B cell (primary cell): ENCODE measurements around the gene PCK1. TPM values are rescaled to one million over a fixed set of nuclear protein-coding genes. Genes with fewer than 3 reads are reported as not detected.

Source experiments
- ATAC-seq: fragments of 200-7000 bp; cut with Tn5 transposase; one replicate; pipeline ENCODE4 v1.10.0; 2021; ENCODE audit warnings: low read depth, mild to moderate bottlenecking, moderate number of reproducible peaks, moderate library complexity
- CTCF ChIA-PET: fragments of 350-600 bp; sonication (Branson Sonifier 250); formaldehyde crosslinking; loops from one replicate; lab custom pipeline; 2021; ENCODE audit warnings: antibody characterized with exemption, inconsistent platforms; lab: Charles Lee
- POLR2A ChIA-PET: fragments of 350-600 bp; sonication (Branson Sonifier 250); formaldehyde crosslinking; loops from one replicate; lab custom pipeline; 2021; ENCODE audit warnings: antibody characterized with exemption; lab: Charles Lee
- DNase-seq: peaks from one replicate; pipeline ENCODE4 v3.0.0; 2013
- H2AFZ ChIP-seq: 2 replicates; pipeline ENCODE4 v1.6.1; 2012; ENCODE audit warnings: mild to moderate bottlenecking, low read depth, low read length; ENCODE audit not compliant: insufficient read depth, poor library complexity, severe bottlenecking
- H3K27ac ChIP-seq, 2 donors: 1 replicate in 1 of 2; 2 replicates in 1 of 2; pipeline ENCODE4 v1.5.1; 2012 to 2013; ENCODE audit warnings: low read length in 2 of 2, mild to moderate bottlenecking in 2 of 2, moderate library complexity in 1 of 2
- H3K27me3 ChIP-seq, 4 experiments: fragments of 200-600 bp in 1 of 4; sonication (generic) in 1 of 4; replicated peaks in 1 of 4; 1 replicate in 2 of 4; 2 replicates in 2 of 4; pipeline versions ENCODE4 v1.6.1 to v1.7.0; 2013 to 2016; ENCODE audit warnings: low read length in 3 of 4, mild to moderate bottlenecking in 2 of 4, mixed read lengths in 1 of 4, moderate library complexity in 1 of 4; ENCODE audit not compliant: insufficient read depth in 4 of 4, control insufficient read depth in 3 of 4; ENCODE audit errors: control extremely low read depth in 1 of 4
- H3K36me3 ChIP-seq, 2 experiments: replicated peaks in 1 of 2; 1 replicate in 1 of 2; 2 replicates in 1 of 2; pipeline versions ENCODE4 v1.6.1 to v1.7.1; 2013; ENCODE audit warnings: low read length in 1 of 2; ENCODE audit not compliant: insufficient read depth in 2 of 2, control insufficient read depth in 1 of 2; ENCODE audit errors: control extremely low read depth in 1 of 2, extremely low read depth in 1 of 2
- H3K4me1 ChIP-seq, 2 donors: fragments of 200-600 bp in 1 of 2; sonication (generic) in 1 of 2; 1 replicate in 1 of 2; 2 replicates in 1 of 2; pipeline versions ENCODE4 v1.5.1 to v1.6.1; 2013 to 2017; ENCODE audit warnings: low read length in 2 of 2; ENCODE audit not compliant: control insufficient read depth in 2 of 2, insufficient read depth in 2 of 2
- H3K4me2 ChIP-seq: replicated peaks from 2 replicates; pipeline ENCODE3; 2012; ENCODE audit warnings: mild to moderate bottlenecking, low read depth, low read length; ENCODE audit not compliant: poor library complexity, severe bottlenecking
- H3K4me3 ChIP-seq, 5 experiments: fragments of 200-600 bp in 1 of 5; sonication (generic) in 1 of 5; 1 replicate in 3 of 5; 2 replicates in 2 of 5; pipeline versions ENCODE4 v1.5.1 to v1.7.0; 2011 to 2016; ENCODE audit warnings: low read length in 4 of 5, mild to moderate bottlenecking in 4 of 5, low read depth in 2 of 5, control low read depth in 1 of 5, moderate library complexity in 1 of 5; ENCODE audit not compliant: insufficient read depth in 1 of 5; ENCODE audit errors: control extremely low read depth in 1 of 5, extremely low read depth in 1 of 5
- H3K79me2 ChIP-seq: fragments of 200-600 bp; sonication (generic); one replicate; pipeline ENCODE4 v1.6.0; 2016; ENCODE audit warnings: low read length; ENCODE audit not compliant: control insufficient read depth, insufficient read depth
- H3K9ac ChIP-seq: fragments of 200-600 bp; sonication (generic); 2 replicates; pipeline ENCODE4 v1.6.1; 2017; ENCODE audit warnings: mild to moderate bottlenecking, low read length, moderate library complexity
- H3K9me3 ChIP-seq, 3 donors: one replicate each; pipeline versions ENCODE4 v1.6.1 to v1.7.1; 2013; ENCODE audit warnings: low read length in 2 of 3; ENCODE audit not compliant: control insufficient read depth in 2 of 3, insufficient read depth in 1 of 3; ENCODE audit errors: control extremely low read depth in 1 of 3
- H4K20me1 ChIP-seq: 2 replicates; pipeline ENCODE4 v1.6.0; 2012; ENCODE audit warnings: mild to moderate bottlenecking, low read length; ENCODE audit not compliant: insufficient read depth, control insufficient read depth, poor library complexity, severe bottlenecking
- H3K27ac Mint-ChIP-seq: one replicate; pipeline ENCODE4 v1.8.0; 2021; ENCODE audit warnings: mixed read lengths
- H3K27me3 Mint-ChIP-seq: one replicate; pipeline ENCODE4 v1.8.0; 2021; ENCODE audit warnings: mixed read lengths
- H3K4me1 Mint-ChIP-seq: one replicate; pipeline ENCODE4 v1.8.0; 2021; ENCODE audit warnings: mixed read lengths
- H3K4me3 Mint-ChIP-seq: one replicate; pipeline ENCODE4 v1.8.0; 2021; ENCODE audit warnings: mixed read lengths
- H3K9me3 Mint-ChIP-seq: one replicate; pipeline ENCODE4 v1.8.0; 2022; ENCODE audit warnings: mixed read lengths; ENCODE audit not compliant: insufficient read depth
- EZH2 ChIP-seq: IDR thresholded peaks from 2 replicates; pipeline ENCODE4 v1.6.1; 2012; ENCODE audit warnings: borderline replicate concordance, low read depth, mild to moderate bottlenecking, moderate library complexity, low read length; ENCODE audit not compliant: insufficient read depth, poor library complexity, severe bottlenecking
- WGBS: methylation state at CpG from one replicate; pipeline ENCODE4 v1.1.5; 2013; ENCODE audit warnings: missing lambda C conversion rate; ENCODE audit not compliant: insufficient coverage; 5-methylcytosine and 5-hydroxymethylcytosine counted together
- intact Hi-C: fragments of 100-400 bp; cut with micrococcal nuclease; formaldehyde crosslinking; loops from one replicate; pipeline ENCODE4 v1.10.0; 2022
- polyA plus RNA-seq: library from polyadenylated mRNA; depleted of rRNA; stranded (reverse); fragments of >200 nt; gene quantifications from 2 replicates; pipeline ENCODE4 v1.2.3, GENCODE V29; 2012
- total RNA-seq, 2 donors: library from RNA; stranded (reverse); fragments of 120-200 nt in 1 of 2; gene quantifications; 1 replicate in 1 of 2; 2 replicates in 1 of 2; pipeline versions ENCODE4 v1.2.3 to v1.2.4, GENCODE V29; 2013 to 2022
- TF ChIP-seq, protein P1 (sequence below): fragments of 200-600 bp; IDR thresholded peaks from one replicate; pipeline ENCODE4 v1.8.0; 2022; ENCODE audit warnings: antibody characterized with exemption, mild to moderate bottlenecking

Gene PCK1
- total and polyA plus RNA-seq, 2 donors (not counting 1 experiment from before 2014, with no cell fraction given): not detected

DNA sequence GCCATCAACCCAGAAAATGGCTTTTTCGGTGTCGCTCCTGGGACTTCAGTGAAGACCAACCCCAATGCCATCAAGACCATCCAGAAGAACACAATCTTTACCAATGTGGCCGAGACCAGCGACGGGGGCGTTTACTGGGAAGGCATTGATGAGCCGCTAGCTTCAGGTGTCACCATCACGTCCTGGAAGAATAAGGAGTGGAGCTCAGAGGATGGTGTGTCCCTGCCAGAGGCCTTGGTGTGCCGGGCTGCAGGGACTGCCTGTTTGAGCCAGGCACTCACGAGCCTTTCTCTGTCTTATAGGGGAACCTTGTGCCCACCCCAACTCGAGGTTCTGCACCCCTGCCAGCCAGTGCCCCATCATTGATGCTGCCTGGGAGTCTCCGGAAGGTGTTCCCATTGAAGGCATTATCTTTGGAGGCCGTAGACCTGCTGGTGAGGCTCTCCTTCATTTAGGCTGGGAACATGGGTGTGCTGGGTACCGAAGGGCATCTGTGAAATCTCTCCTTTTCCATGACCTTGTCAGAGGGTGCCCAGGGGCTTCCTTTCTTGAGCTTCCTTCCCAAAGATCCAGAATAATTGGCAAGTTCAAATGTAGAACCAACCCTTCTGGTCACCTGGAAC lies 3.4 kb downstream of the PCK1 start:
- H3K9ac ChIP-seq: no peak overlapping the region
- ChIA-PET CTCF (no interaction called here), POLR2A (no interaction called here)
- H3K79me2 ChIP-seq: no peaks in the 10 kb centered on the region
- H3K4me2 ChIP-seq: no peak overlapping the region
- no peaks in the 10 kb centered on the region for H3K4me1 ChIP-seq
- ATAC-seq: no peak
- TF ChIP-seq EZH2: no peak
- TF ChIP-seq, protein P1, sequence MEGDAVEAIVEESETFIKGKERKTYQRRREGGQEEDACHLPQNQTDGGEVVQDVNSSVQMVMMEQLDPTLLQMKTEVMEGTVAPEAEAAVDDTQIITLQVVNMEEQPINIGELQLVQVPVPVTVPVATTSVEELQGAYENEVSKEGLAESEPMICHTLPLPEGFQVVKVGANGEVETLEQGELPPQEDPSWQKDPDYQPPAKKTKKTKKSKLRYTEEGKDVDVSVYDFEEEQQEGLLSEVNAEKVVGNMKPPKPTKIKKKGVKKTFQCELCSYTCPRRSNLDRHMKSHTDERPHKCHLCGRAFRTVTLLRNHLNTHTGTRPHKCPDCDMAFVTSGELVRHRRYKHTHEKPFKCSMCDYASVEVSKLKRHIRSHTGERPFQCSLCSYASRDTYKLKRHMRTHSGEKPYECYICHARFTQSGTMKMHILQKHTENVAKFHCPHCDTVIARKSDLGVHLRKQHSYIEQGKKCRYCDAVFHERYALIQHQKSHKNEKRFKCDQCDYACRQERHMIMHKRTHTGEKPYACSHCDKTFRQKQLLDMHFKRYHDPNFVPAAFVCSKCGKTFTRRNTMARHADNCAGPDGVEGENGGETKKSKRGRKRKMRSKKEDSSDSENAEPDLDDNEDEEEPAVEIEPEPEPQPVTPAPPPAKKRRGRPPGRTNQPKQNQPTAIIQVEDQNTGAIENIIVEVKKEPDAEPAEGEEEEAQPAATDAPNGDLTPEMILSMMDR: no peak
- H3K36me3 ChIP-seq: no peaks in the 10 kb centered on the region
- intact Hi-C loops: no loop called here
- H2AFZ ChIP-seq: no peak overlapping the region
- Mint-ChIP-seq H3K27ac (no peak overlapping the region), H3K27me3 (peaks cover 38% of the 10 kb centered on the region), H3K4me3 (no peak overlapping the region), H3K4me1 (no peaks in the 10 kb centered on the region), H3K9me3 (no peaks in the 10 kb centered on the region)
- peaks cover 0 to 4% (median 3%) of the 10 kb centered on the region in 4 experiments for H3K27me3 ChIP-seq
- no peak overlapping the region for H3K27ac ChIP-seq
- DNase-seq: no peak
- WGBS: 88% methylated on average over 14 of the region's 14 CpGs
- no peaks in the 10 kb centered on the region for H4K20me1 ChIP-seq
- no peak overlapping the region for H3K4me3 ChIP-seq
- no peaks in the 10 kb centered on the region for H3K9me3 ChIP-seq

DNA sequence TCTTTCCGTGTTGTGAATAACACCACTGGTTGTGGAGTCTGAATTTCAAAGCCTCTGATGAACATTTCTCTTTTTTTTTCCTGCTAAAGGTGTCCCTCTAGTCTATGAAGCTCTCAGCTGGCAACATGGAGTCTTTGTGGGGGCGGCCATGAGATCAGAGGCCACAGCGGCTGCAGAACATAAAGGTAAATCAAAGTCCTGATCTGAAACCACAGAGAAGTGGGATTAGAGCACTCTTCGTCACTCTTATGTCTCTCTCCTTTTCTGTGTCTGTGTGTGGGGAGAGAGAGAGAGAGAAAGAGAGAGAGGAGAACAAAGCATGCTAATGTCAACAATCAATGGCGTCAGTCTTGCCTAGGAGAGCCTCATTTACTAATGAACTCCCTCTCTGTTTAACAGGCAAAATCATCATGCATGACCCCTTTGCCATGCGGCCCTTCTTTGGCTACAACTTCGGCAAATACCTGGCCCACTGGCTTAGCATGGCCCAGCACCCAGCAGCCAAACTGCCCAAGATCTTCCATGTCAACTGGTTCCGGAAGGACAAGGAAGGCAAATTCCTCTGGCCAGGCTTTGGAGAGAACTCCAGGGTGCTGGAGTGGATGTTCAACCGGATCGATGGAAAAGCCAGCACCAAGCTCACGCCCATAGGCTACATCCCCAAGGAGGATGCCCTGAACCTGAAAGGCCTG lies 4.2 kb downstream of the PCK1 start:
- CTCF ChIA-PET: no interaction called here
- H3K27me3 ChIP-seq: peaks cover 0 to 4% (median 3%) of the 10 kb centered on the region in 4 experiments
- ATAC-seq (no peak), DNase-seq (no peak)
- H2AFZ ChIP-seq: no peak overlapping the region
- no peak overlapping the region for H3K27ac ChIP-seq
- no peaks in the 10 kb centered on the region for H3K79me2 ChIP-seq
- no peaks in the 10 kb centered on the region for H3K9me3 ChIP-seq
- H4K20me1 ChIP-seq: no peaks in the 10 kb centered on the region
- H3K36me3 ChIP-seq: no peaks in the 10 kb centered on the region
- intact Hi-C loops: no loop called here
- Mint-ChIP-seq H3K9me3 (no peaks in the 10 kb centered on the region), H3K4me1 (no peaks in the 10 kb centered on the region), H3K27me3 (peaks cover 40% of the 10 kb centered on the region), H3K4me3 (no peak overlapping the region), H3K27ac (no peak overlapping the region)
- 98% methylated on average over 7 of the region's 11 CpGs for WGBS
- no peak for TF ChIP-seq EZH2
- TF ChIP-seq, protein P1: no peak
- no peak overlapping the region for H3K4me3 ChIP-seq
- POLR2A ChIA-PET: no interaction called here
- no peak overlapping the region for H3K9ac ChIP-seq
- H3K4me2 ChIP-seq: no peak overlapping the region
- no peaks in the 10 kb centered on the region for H3K4me1 ChIP-seq
